ENCODE measurements around the gene SLX9. TPM values are rescaled to one million over a fixed set of nuclear protein-coding genes. Genes with fewer than 3 reads are reported as not detected.

SLX9 gene
- total and polyA plus RNA-seq, 2 donors (not counting 1 experiment from before 2014, with no cell fraction given), result 11.7 to 15.9 TPM

DNA sequence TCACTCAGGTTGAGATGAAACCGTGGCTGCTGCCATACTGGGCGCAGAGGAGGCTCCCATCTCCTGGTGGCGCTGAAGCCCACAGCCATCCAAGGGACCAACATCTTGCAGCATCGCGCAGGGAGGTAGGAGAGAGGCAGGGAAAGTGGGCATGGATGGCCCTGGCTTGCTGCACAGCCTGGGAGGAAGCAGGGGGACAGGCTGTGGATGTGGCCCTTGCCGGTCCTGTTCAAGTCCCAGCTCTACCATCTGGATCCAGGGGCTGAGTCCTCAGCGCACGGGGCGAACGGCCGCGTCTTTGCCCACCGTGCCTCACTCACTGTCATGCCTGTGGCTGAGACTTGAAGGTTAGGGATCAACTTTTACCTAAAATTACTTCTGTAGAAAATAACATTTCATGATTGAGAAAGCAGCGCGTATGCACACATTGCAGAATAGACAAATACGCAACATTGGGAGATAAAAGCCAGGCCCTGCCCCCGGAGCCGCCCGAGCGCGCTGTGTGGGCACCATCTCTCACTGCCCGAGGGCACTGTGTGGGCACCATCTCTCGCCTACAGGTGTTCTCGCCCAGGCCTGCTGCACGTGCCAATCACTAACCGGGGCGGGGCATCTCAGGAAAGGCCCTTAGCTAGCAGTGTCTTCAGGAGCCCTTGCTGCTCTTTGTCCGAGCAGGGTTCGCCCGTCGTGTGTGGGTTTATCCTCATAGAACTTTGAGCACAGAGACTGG lies 11.5 kb downstream of the SLX9 start:
- DNase-seq (no peak), ATAC-seq (ENCODE audit: low read depth) (no peak)
- H3K4me3 ChIP-seq (ENCODE audit: control extremely low read depth in 1 of 5, extremely low read depth in 1 of 5, insufficient read depth in 1 of 5, low read depth in 2 of 5, low read length in 4 of 5), result no peak overlapping the region
- H3K36me3 ChIP-seq (replicated peaks in 1 of 2; ENCODE audit: control extremely low read depth in 1 of 2, control insufficient read depth in 1 of 2, extremely low read depth in 1 of 2, insufficient read depth in 2 of 2, low read length in 1 of 2), result peaks cover 0 to 19% of the 10 kb centered on the region in 2 experiments
- intact Hi-C loops (cut with micrococcal nuclease), result no loop called here
- no peak overlapping the region for H3K4me2 ChIP-seq (replicated peaks; ENCODE audit: low read depth, low read length, poor library complexity, severe bottlenecking)
- no peak overlapping the region for H3K27ac ChIP-seq (ENCODE audit: low read length in 2 of 2)
- ChIA-PET POLR2A (no interaction called here), CTCF (interaction anchor here (1.1 to 16.3 kb wide), 4 partner anchors 13 to 341 kb away, joined by 3 to 423 read pairs (median 180); no protein-coding TSS in a partner anchor)
- H2AFZ ChIP-seq (ENCODE audit: insufficient read depth, low read depth, low read length, poor library complexity, severe bottlenecking), result no peak overlapping the region
- Mint-ChIP-seq H3K4me3 (no peak overlapping the region), H3K27me3 (no peaks in the 10 kb centered on the region), H3K27ac (no peak overlapping the region), H3K9me3 (ENCODE audit: insufficient read depth) (no peaks in the 10 kb centered on the region), H3K4me1 (peaks cover 24% of the 10 kb centered on the region)
- H3K79me2 ChIP-seq (ENCODE audit: control insufficient read depth, insufficient read depth, low read length), result peaks cover 93% of the 10 kb centered on the region
- TF ChIP-seq, protein P1, sequence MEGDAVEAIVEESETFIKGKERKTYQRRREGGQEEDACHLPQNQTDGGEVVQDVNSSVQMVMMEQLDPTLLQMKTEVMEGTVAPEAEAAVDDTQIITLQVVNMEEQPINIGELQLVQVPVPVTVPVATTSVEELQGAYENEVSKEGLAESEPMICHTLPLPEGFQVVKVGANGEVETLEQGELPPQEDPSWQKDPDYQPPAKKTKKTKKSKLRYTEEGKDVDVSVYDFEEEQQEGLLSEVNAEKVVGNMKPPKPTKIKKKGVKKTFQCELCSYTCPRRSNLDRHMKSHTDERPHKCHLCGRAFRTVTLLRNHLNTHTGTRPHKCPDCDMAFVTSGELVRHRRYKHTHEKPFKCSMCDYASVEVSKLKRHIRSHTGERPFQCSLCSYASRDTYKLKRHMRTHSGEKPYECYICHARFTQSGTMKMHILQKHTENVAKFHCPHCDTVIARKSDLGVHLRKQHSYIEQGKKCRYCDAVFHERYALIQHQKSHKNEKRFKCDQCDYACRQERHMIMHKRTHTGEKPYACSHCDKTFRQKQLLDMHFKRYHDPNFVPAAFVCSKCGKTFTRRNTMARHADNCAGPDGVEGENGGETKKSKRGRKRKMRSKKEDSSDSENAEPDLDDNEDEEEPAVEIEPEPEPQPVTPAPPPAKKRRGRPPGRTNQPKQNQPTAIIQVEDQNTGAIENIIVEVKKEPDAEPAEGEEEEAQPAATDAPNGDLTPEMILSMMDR (IDR thresholded peaks at IDR 0.05), result no peak
- TF ChIP-seq EZH2 (IDR thresholded peaks at IDR 0.05; ENCODE audit: borderline replicate concordance, insufficient read depth, low read depth, low read length, poor library complexity, severe bottlenecking), result no peak
- H4K20me1 ChIP-seq (ENCODE audit: control insufficient read depth, insufficient read depth, low read length, poor library complexity, severe bottlenecking), result peaks cover 93% of the 10 kb centered on the region
- H3K27me3 ChIP-seq (replicated peaks in 1 of 4; ENCODE audit: control extremely low read depth in 1 of 4, control insufficient read depth in 3 of 4, insufficient read depth in 4 of 4, low read length in 3 of 4), result no peaks in the 10 kb centered on the region
- 87% methylated on average over 21 of the region's 31 CpGs for WGBS (ENCODE audit: insufficient coverage)
- no peak overlapping the region for H3K9ac ChIP-seq (ENCODE audit: low read length)
- H3K9me3 ChIP-seq (ENCODE audit: control extremely low read depth in 1 of 3, control insufficient read depth in 2 of 3, insufficient read depth in 1 of 3, low read length in 2 of 3), result no peaks in the 10 kb centered on the region
- peaks cover 14 to 31% of the 10 kb centered on the region in 2 donors for H3K4me1 ChIP-seq (ENCODE audit: control insufficient read depth in 2 of 2, insufficient read depth in 2 of 2, low read length in 2 of 2)
